GM18498 (cell line): Measurements from ENCODE around the gene NME9.
"Not testable (repeated sequence)": the region's sequence is repeated elsewhere in the genome, so short reads cannot be mapped to it uniquely, and the experiment has no call there.

Experiments
- ATAC-seq: cut with Tn5 transposase; IDR thresholded peaks from one replicate; pipeline ENCODE4 v1.9.1; 2021; ENCODE audit warnings: mild to moderate bottlenecking, moderate library complexity; ENCODE audit not compliant: unreplicated experiment

NME9 gene, protein sequence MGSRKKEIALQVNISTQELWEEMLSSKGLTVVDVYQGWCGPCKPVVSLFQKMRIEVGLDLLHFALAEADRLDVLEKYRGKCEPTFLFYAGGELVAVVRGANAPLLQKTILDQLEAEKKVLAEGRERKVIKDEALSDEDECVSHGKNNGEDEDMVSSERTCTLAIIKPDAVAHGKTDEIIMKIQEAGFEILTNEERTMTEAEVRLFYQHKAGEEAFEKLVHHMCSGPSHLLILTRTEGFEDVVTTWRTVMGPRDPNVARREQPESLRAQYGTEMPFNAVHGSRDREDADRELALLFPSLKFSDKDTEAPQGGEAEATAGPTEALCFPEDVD

DNA sequence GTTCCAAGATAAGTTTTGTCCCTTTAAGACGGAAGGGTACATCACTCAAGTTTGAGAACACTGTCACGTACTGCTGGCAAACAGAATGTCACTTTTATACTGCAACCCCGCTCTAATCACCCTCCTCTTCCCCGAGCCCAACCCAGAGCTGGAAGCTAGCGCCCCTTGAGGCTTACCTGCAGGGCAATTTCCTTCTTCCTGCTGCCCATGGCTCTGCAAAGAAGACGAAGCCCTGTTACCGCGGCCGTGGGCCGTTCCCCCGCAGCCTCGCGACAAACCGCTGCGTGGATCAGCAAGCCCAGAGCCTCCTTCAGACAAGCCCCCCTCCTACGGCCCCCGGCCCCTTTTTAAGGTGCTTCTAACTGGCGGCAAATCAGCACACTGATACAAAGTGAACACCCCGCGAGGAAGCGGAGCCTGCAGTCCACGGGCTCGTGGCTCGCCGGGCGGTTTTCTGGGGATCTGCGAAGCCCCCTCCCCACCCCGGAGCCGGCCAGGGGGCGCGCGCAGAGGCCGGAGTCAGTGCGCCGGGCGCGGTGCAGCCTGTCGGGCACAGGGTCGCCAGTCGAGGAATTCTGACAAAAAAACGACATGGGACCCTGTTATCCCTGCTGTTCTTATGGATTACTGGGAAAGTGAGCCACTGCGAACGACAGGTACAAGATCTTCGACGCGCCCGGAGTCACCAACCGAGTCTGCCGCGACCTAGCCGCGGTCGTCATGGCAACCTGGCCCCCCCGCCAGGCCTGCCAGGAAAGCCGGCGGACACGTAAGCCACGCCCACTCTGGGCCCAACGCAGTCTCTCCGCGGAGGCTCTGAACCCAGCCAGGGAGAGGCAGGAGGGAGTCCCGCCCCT lies at the start of gene NME9:
NME9 (minus strand) TSS at position 725 of the 857 bp plus-strand sequence; CDS start at position 209, 516 bp downstream.
- ATAC-seq: peak; percentile 80

DNA sequence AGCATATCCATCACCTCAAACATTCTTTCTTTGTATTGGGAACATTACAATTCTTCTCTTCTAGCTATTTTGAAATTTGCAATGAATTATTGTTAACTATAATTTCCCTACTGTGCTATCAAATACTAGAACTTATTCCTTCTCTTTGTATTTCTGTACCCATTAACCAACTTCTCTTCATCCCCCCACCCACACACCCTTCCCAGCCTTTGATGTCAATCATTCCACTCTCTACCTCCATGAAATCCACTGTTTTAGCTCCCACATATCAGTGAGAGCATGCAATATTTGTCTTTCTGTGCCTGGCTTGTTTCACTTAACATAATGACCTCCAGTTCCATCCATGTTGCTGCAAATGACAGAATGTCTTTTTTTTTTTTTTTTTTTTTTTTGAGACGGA lies 49.3 kb upstream of the NME9 start:
- ATAC-seq: no peak

DNA sequence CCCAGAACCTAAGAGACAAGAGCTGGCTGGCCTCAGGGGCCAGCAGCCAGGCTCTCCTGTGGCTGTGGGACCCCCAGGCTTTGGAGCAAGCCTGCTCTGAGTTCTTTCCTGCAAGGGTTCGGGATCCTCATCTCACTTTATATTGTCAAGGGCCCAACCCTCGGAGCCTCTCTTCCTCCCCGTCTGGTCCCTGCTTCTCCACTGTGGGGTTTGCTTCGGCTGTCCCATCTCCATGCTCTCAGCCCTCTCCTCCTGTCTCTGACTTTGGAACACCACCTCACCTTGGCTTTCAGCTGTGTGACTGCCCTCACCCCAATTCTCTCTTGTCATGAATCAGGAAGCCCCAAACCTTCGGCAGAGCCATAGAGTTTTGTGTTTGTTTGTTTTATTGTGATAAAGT lies 48.7 kb upstream of the NME9 start:
- ATAC-seq: no peak

DNA sequence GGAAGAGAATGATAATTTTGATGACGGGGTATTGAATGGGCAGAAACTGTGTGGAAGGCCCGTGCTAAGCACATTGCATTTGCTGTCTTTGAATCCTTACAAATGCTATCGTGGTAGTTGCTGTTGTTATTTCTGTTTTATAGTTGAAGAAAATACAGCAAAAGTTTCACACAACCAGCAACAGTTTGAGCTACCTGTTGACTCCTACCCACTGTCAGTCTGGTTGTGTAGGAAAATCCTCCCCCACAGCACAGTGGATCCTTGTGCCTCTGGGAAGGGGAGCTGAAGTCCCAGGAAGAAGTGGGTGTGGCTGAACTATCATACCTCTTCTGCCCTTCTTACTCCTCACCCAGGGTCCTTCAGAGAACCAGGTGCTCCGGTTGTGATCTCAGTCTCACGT lies 48.2 kb upstream of the NME9 start:
- no peak for ATAC-seq

DNA sequence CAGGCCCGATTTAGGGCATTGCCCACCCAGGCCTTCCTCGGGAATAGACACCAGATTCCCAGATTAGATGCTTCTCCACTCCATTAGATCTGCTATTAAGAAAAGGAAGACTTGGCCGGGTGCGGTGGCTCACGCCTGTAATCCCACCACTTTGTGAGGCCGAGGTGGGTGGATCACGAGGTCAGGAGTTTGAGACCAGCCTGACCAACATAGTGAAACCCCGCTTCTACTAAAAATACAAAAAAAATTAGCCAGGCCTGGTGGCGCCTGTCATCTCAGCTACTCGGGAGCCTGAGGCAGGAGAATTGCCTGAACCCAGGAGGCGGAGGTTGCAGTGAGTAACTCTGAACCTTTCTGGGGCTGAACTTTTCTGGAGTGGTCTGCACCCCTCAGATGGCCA lies 47.6 kb upstream of the NME9 start:
- ATAC-seq: not testable (repeated sequence)

DNA sequence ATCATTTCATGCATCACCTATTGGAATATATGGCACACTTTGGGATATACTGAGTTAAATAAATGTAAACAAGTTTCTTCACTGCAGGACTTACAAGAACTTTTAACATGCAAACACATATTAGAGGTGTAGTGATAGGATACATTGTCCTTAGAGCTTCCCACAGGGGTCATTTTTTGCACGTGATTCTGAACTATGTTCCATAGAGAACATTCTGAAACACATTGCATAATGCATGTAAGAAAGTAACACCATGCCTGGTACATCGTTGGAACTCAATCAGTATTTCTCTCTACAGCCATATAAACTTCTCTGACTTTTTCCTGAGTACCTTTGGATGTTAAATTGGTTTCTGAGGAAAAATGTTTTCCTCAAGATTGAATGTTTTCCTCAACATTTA lies 47.0 kb upstream of the NME9 start:
- no peak for ATAC-seq

DNA sequence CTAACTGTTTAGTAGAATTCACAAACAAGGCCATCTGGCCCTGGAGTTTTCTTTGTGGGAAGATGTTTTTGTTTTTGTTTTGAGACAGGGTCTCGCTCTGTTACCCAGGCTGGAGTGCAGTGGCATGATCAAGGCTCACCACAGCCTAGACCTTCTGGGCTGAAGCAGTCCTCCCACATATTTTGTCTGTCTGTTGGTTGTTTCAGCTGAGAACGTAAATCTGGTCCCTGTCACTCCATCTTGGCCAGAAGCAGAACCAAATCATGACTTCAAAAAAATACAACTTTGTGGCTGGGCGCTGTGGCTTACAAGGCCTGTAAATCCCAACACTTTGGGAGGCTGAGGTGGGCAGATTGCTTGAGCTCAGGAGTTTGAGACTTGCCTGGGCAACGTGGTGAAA lies 45.8 kb upstream of the NME9 start:
- ATAC-seq: no peak

DNA sequence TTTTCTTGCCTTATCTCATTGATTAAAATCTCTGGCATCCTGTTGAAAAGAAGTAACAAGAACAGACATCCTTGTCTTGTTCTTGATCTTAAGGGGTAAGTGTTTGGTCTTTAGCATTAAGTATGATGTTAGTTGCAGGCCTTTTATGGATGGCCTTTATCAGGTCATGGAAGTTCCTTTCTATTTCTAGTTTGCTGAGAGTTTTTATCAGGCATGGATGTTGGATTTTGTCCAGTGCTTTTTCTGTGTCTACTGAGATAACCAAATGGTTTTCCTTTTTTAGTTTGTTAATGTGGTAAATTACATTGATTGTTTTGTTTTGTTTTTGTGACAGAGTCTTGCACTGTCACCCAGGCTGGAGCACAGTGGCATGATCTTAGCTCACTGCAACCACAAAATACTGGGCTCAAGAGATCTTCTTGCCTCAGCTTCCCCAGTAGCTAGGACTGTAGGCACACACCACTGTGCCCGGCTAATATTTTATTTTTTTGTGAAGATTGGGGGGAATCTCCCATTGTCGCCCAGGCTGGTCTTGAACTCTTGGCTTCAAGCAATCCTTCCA lies 45.0 kb upstream of the NME9 start:
- ATAC-seq: no peak

DNA sequence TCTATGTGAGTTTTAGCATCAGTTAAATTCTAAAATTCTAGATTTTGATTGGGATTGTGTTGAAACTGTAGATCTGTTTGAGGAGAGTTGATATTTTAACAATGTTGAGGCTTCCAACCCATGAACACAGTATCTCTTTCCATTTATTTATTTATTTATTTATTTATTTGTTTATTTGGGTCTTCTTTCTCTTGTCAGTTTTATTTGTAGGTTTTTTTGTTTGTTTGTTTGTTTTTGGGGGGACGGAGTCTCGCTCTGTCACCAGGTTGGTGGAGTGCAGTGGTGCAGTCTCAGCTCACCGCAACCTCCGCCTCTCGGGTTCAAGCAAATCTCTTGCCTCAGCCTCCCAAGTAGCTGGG lies 44.1 kb upstream of the NME9 start:
- no peak for ATAC-seq

DNA sequence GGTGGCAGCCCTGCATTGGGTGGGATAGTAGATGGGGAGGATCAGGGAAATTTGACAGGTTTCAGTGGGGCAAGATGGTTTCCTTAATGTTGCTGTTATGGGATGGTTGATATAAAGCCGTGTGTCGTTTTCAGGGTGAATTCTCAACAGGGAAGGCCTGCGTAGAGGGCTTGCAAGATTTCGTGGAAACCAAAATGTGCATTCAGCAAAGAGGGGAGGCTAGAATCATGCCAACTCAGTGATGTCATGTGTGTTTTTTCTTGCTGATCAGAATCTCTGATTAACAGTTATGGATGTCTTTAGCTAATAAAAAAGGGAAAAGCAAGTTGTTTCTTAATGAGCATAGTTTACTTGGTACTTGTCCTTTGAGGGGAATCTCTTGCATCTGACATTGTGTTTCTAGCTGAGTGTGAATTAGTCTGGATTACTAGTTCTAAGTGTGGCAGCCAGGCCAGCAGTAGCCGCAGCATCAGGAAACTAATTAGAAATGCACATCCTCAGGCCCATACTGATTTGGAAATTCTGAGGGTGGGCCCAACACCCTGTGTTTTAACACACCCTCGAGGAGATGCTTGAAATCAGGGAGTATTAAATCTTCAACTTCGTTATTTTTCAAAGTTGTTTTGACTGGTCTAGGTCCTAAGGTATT lies 43.6 kb upstream of the NME9 start:
- ATAC-seq: no peak

DNA sequence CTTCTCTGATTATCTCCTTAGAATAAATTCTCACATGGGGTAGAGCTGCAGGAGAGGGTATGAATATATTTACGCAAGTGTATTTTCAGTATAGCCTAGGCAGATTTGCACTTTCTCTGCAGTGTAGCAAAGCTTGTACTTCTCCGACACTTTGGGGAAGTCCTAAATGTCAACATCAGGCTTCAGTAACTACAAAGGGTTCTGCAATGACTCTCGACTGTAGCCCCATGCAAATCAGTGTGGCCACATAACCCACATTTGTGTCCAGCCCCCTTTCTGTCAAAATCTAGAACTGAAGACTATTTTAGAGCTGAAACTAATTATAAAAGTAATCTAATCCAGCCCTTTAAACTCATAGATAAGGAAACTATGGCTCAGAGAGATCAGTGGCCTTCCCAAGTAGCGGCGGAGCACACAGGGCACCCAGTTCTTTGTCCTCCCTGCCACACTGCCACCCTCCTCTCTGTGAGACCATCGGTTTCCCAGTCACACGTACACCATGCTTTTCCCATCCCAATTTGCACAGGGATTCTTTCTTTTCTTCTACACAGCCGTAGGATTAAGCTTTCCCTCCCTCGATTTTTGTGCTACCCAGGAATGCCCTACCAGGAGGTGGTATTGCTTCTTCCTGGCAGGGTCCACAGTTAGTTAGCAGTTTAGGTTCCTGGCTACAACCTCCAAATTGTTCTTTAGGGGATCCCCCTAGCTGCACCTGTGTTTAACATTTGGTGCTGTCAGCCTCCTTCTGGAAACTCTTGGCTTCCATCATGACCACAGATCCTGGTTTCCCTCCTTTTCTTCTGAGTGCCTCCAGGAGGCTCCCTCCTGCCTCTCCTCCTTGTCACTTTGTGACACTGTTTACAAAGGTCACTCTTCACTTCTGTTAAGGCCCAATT lies 41.7 kb upstream of the NME9 start:
- peak; percentile 100 for ATAC-seq

DNA sequence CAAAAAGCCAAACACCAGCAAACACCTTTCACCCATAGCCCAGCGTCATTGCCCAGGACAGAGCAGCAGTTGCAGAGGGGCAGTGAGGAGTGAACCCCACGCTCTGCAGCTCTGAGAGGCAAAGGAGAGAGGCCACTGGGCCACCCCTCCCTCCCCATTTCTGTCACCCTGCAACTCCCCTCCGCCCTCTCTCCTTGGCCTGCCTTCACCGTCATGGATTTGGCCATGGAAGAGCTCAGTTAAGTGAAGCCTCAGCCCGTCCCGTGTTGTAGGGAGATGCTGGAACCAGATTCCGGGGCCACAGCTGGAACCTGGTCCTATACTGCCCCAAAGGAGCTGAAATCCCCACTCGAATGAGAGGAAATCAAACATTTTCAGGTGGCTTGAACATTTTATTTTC lies 40.7 kb upstream of the NME9 start:
- no peak for ATAC-seq

DNA sequence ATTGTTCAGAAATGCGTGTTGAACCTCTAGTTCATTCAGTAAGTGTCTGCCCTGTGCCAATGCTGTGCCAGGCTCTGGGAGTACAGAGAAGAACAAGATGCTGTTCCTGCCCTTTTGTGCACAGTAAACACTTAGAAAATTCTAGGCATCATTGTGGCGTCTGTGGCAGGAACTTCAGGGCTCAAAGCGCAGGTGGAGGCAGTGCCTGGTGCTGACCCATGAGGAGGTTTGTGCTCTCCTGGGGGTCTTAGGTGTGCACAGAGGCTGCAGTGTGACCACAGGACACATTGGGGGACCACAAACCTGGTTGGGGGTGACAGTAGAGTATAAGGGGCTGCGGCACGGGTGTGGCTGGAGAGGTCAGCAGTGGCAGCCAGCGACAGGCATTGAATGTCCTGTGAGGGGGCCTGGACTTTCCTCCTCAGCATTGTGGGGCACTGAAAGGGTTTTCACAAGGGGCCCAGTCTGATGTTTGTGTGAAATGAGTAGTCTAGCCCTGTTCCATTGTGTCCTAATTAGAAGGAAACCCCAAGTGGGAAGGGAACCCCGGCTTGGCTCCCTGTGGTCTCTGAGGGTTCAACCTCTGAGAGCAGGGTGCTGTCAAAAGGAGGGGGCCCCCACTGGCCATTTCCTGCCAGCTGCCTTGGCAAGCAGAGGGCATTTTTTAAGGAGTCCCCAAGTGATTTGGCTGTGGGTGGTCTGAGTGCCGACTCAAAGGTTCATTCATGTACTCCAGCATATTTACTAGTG lies 39.7 kb upstream of the NME9 start:
- ATAC-seq: no peak

DNA sequence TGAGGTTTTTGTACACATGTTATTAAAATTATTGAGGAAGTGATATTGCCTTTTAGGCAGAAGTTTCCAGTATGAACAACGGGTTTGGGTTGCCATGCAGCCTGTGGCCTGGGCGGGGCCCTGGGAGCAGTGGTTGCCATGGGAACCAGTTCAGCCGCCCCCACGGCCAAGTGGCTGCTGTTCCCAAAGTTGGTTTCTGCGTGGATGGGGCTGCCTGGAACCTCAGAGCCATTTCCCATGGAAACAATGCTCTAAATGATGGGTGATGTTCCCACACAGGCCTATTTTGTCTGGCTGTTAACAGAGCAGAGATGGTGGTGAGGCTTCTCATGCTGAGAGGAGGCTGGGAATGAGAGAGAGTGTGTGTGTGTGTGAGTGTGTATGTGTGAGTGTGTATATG lies 38.3 kb upstream of the NME9 start:
- no peak for ATAC-seq

DNA sequence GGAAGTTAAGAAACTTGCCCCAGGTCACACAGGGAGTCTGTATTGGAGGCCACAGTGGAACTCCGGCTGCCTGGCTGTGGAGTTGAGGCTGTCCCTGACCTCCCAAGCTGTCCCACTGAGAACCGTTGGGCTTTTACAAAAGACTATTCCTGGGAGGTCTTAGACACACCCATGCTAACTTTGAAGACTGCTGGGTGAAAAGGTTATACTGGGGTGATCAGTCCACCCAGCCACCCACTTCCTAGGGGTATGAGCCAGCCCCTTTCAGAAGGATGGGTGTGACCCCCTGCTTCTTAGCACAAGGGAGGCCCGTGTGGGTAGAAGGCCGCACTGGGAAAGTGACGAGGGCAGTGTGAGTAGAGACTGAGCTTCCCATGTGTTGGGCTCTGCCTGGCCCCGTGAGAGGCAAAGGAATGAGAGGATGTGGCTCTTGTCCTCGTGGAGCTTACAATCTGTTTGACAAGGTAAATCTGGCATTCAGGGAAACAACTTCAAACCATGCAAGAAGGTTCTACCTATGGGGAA lies 37.7 kb upstream of the NME9 start:
- ATAC-seq: no peak

DNA sequence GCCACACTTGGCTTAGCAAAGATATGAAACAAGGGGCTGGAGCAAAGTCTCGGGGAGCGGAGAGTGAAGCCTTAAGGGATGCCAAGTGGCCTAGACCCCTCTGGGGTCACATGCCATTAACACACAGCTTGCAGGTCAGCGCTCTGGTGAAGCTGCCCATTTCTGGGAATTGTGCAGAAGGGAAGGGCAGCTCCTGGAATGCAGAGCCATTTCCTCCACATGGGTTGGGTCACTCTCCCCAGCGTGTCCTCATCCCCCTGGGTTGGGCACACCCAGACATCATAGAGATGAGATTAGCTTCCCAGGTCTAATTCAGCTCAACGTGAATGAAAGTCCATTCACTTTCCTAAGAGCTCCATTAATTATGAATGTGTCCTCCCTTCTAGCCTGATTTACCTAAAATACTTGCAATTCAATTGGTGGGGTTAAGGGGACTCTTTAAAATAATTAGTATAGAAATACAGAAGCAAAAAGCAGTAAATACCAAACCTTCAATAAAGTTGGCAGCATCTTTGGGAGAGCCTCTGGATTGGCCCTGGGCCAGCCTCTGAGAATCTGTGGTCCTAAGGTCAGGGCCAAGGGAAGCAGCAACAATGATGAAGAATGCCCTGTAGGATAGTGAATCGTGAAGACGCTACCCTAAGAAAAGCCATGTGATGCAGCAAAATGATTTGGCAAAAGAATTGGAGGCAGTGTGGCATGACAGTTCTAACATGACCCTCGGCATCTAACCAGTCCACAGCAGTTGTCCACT lies 36.5 kb upstream of the NME9 start:
- no peak for ATAC-seq

DNA sequence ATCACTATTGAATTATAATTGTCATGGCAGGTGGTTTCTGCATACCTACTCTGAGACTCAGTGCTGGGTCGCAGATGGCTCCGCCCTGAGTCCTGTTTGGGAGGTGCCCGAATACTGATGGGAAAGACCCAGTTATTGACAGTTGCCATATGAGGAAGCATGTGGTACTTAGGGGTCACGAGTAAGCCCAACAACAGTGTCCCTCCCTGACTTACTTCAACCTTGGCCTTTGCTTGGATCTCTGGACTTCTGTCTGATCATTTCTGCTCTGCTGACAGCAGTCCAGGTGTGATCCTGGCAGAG lies 35.6 kb upstream of the NME9 start:
- ATAC-seq: no peak

DNA sequence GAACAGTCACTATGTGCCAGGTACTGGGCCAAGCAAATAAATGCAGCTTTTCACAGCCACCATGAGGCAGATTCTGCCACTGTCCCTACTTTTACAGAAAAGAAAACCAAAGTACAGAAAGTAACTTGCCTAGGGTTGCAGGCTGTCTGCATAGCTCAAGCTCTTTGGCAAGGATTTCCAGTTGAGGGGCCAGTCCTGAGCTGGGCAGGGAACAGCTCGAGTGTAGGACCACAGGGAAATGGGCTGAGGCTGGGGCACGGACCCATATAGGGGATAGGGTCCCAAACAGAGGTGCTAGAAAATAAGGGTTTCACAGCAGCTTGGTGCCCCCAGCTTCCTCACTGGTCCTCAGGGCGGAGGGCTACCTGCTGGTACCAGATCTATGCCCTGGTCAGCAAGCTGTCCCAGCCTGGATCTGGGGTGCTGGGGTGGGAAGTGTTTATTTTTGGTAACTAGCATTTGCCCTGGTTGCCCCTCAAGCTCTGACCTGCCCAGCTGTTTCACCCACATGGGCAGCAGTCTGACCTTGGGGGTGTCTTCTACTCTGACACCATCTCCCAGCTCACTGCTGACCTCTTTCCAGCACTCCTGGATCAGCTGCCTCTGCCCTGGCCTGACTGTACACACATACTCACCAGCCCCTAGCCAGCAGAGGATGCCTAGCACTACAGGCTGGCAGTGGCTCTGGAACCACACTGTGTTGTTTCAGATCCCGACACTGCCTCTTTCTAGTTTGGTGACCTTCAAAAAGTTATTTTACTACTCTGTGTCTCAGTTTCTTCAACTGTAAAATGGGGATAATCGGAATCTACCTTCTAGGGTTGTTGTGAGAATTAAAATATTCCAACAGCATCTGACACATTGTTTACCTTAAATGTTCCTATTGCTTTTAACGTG lies 35.0 kb upstream of the NME9 start:
- ATAC-seq: no peak
